ENCODE data around the gene VAMP4.
"Not testable (repeated sequence)": the region's sequence is repeated elsewhere in the genome, so short reads cannot be mapped to it uniquely, and the experiment has no call there.

VAMP4 gene

DNA sequence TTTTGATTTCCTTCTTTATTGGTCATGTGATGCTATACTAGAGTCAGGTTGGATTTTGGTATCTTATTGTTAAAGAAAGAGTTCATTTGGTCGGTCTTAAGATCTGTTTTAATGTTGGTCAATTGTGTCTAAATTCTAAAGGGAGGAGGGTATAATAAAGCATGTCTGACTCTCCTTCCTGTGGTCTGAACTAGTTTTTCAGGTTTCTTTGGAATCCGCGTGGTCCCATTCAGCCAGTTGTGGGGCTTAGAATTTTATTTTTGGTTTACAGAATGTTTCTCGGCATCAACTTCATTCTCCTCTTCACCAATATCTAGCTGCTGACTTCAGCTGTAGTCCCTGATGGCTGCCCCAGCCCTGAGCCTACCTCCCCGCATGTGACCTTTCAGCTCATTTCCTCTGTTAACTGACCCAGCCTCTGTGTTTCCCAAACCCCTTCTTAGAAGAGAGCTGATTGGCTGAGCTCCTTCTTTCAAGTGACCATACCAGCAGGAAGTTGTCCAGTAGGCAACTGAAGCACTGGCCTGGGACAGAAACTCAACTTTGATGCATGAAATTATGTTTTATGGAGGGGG, 80.7 kb downstream of the VAMP4 start:
- H3K4me1 ChIP-seq, result peaks cover 0 to 20% (median under 1%) of the 10 kb centered on the region in 4 donors
- H3K4me3 ChIP-seq, result no peak overlapping the region
- no peak for DNase-seq
- no peaks in the 10 kb centered on the region for H3K36me3 ChIP-seq
- H3K9me3 ChIP-seq, result no peaks in the 10 kb centered on the region
- TF ChIP-seq, protein P1, sequence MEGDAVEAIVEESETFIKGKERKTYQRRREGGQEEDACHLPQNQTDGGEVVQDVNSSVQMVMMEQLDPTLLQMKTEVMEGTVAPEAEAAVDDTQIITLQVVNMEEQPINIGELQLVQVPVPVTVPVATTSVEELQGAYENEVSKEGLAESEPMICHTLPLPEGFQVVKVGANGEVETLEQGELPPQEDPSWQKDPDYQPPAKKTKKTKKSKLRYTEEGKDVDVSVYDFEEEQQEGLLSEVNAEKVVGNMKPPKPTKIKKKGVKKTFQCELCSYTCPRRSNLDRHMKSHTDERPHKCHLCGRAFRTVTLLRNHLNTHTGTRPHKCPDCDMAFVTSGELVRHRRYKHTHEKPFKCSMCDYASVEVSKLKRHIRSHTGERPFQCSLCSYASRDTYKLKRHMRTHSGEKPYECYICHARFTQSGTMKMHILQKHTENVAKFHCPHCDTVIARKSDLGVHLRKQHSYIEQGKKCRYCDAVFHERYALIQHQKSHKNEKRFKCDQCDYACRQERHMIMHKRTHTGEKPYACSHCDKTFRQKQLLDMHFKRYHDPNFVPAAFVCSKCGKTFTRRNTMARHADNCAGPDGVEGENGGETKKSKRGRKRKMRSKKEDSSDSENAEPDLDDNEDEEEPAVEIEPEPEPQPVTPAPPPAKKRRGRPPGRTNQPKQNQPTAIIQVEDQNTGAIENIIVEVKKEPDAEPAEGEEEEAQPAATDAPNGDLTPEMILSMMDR (IDR thresholded peaks at IDR 0.05), result no peak
- intact Hi-C loops (cut with DNase I; ENCODE audit: low total_unique reads), result no loop called here
- no peaks in the 10 kb centered on the region for H3K27me3 ChIP-seq
- H3K27ac ChIP-seq, result no peak overlapping the region

DNA sequence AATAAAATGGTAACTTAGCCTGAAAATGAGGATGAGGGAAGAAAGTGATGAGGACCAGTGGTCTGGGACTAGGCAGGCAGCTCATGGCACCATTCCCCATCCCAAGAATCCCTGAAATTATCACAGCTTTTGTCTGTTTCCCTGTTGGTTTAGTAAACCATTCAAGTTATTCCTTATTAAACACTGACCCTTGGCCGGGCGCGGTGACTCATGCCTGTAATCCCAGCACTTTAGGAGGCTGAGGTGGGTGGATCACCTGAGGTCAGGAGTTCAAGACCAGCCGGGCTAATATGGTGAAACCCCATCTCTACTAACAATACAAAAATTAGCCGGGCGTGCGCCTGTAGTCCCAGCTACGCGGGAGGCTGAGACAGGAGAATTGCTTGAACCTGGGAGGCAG, 85.7 kb downstream of the VAMP4 start:
- H3K27me3 ChIP-seq; H3K9me3 ChIP-seq; H3K4me3 ChIP-seq; intact Hi-C loops (cut with DNase I; ENCODE audit: low total_unique reads); H3K36me3 ChIP-seq; DNase-seq: not testable (repeated sequence)
- peaks cover 0 to 50% (median 38%) of the 10 kb centered on the region in 4 donors for H3K4me1 ChIP-seq
- peak overlapping the region; percentile 75 to 89 for H3K27ac ChIP-seq

DNA sequence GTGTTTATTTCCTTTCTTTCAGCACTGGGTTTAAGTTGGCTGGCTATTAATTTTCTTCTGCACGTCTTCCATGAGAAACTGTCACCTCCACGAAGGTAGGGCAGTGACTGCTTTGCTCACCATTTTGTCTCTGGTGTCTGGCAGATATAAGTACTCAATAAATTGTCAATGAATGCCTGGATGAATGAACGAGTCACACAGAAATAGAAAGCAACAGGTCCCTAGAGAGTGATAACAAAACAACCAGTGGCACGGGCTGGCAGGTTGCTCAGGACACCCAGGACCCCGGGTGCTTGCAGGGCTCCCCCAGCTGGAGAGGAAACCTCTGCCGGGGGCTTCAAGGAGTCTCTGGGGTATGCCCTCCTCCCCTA, 86.1 kb downstream of the VAMP4 start:
- Histone ChIP-seq H3K27me3 (no peaks in the 10 kb centered on the region), H3K4me1 (peaks cover 0 to 55% (median 38%) of the 10 kb centered on the region in 4 donors), H3K36me3 (no peaks in the 10 kb centered on the region), H3K4me3 (no peak overlapping the region), H3K9me3 (no peaks in the 10 kb centered on the region), H3K27ac (peak overlapping the region; percentile 75 to 89)
- no peak for DNase-seq
- intact Hi-C loops (cut with DNase I; ENCODE audit: low total_unique reads), result no loop called here
- TF ChIP-seq, protein P1 (IDR thresholded peaks at IDR 0.05), result no peak

DNA sequence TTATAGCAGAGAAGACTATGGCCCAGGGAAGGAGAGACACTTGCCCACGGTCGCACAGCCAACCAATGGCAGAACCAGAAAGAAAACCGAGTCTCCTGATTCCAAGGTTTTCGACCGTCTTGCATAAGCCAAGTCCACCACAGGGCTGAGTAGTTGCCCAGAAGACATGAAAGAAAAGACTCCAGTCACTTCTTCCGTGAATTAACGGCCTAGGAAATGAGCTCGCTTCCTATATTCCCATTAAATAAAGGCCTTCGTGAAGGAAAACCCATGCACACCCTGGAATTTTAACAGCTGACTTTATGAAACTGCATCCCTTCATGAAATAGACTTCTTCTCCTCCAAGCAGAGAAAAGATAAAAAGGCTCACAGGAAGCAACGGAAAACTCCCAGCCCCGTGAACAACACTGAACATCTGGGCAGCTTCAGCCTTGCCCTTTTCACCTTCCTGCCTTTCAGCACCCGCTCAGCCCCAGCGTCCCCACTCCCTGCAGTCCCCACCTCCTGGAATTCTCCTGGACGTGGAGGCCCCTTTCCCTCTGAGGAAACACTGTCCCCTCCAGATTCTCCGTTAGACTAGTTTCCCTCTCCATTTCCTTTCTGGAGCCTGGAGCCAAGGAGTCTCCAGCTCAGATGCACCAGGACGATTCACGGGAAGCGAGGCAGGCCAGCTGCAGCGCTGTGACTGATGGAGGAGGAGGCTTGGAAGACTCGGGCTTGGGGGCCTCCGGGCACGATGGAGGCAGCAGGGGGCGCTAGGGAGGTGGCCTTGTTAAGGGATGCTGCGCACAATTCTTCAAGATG, 86.7 kb downstream of the VAMP4 start:
- H3K27ac ChIP-seq, result peak overlapping the region; percentile 75 to 89
- intact Hi-C loops (cut with DNase I; ENCODE audit: low total_unique reads), result no loop called here
- peak overlapping the region in 1 of 2 donors; percentile 3 for H3K4me3 ChIP-seq
- H3K9me3 ChIP-seq, result no peaks in the 10 kb centered on the region
- TF ChIP-seq, protein P1 (IDR thresholded peaks at IDR 0.05), result peak; percentile 46 to 49
- H3K36me3 ChIP-seq, result no peaks in the 10 kb centered on the region
- peaks cover 0 to 57% (median 38%) of the 10 kb centered on the region in 4 donors for H3K4me1 ChIP-seq
- DNase-seq, result peak; percentile 61 to 83
- H3K27me3 ChIP-seq, result no peaks in the 10 kb centered on the region

DNA sequence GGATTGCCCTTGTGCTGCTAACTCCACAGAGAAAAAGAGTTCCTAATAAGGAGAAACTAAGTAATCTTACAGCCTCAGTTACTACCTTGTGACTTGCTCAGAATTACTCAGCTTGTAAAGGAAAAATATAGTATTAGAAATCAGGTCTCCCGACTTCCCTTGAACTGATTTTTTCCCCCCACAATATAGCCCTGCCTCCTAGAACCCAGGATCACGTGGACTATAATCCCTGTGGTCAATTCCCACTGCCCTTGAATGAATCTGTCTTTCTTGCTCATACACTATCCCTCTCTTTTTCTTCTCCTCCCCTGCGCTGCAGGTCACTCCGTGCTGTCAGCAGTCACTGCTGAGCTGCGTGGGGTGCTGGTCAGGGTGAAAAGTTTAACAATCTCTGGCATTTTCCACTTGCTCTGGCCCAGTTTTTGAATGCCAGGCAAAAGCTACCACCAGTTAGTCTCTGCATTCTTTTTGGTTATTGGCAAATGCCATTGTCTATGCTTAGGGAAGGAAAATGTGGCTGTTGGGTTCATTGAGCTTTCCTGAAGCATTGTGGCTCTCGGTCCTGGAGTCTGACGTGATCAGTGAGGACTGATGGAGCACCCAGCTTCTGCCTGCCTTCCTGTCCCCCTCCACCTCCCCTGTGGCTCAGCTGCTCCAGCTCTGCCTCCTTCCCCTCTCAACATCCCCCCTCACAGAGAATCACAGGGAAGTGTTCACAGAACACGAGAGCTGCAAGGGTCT, 87.5 kb downstream of the VAMP4 start:
- TF ChIP-seq, protein P1 (IDR thresholded peaks at IDR 0.05), result no peak
- Histone ChIP-seq H3K4me1 (peaks cover 0 to 57% (median 38%) of the 10 kb centered on the region in 4 donors), H3K27me3 (no peaks in the 10 kb centered on the region), H3K4me3 (no peak overlapping the region), H3K36me3 (no peaks in the 10 kb centered on the region), H3K9me3 (no peaks in the 10 kb centered on the region), H3K27ac (peak overlapping the region; percentile 75 to 89)
- intact Hi-C loops (cut with DNase I; ENCODE audit: low total_unique reads), result no loop called here
- no peak for DNase-seq

DNA sequence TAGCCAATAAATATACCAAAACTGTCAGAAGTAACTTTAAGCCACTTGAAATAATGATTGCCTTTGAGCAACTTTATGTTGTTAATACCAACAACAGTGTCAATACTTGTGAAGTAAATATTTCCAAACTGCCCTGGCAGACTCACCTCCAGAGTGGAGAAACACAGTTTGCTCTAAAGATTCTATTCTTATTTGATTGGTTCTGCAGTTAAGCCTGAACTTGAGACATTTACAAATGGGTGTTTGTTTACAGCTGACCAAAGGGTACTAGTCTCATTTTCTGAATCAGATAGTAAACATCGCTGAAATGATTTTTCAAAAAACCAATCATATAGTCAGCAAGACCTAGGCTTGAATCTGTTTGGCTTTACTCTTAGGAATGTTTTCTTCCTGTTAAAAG, 88.1 kb downstream of the VAMP4 start:
- no peaks in the 10 kb centered on the region for H3K36me3 ChIP-seq
- TF ChIP-seq, protein P1 (IDR thresholded peaks at IDR 0.05), result no peak
- peak overlapping the region; percentile 75 to 89 for H3K27ac ChIP-seq
- no peak overlapping the region for H3K4me3 ChIP-seq
- H3K4me1 ChIP-seq, result peaks cover 0 to 57% (median 38%) of the 10 kb centered on the region in 4 donors
- H3K9me3 ChIP-seq, result no peaks in the 10 kb centered on the region
- H3K27me3 ChIP-seq, result no peaks in the 10 kb centered on the region
- no peak for DNase-seq
- intact Hi-C loops (cut with DNase I; ENCODE audit: low total_unique reads), result no loop called here

Measured in tibial artery (tissue), 4 donors.